IPS DF 6.9 (cell line): ENCODE data around the gene SPINK4.

Source experiments
- DNase-seq: peaks from one replicate; pipeline ENCODE4 v3.0.0-alpha.2; 2013; ENCODE audit warnings: low read depth, low spot score
- H3K27ac ChIP-seq: one replicate; pipeline ENCODE4 v1.5.1; 2013; ENCODE audit warnings: low read length, control low read depth
- H3K27me3 ChIP-seq: 2 replicates; pipeline ENCODE4 v1.6.1; 2013; ENCODE audit warnings: mild to moderate bottlenecking, low read length; ENCODE audit not compliant: control insufficient read depth, insufficient read depth
- H3K36me3 ChIP-seq: 2 replicates; pipeline ENCODE4 v1.6.1; 2013; ENCODE audit warnings: low read length; ENCODE audit not compliant: control insufficient read depth, insufficient read depth
- H3K4me1 ChIP-seq: 2 replicates; pipeline ENCODE4 v1.6.1; 2013; ENCODE audit warnings: low read length; ENCODE audit not compliant: control insufficient read depth, insufficient read depth
- H3K4me3 ChIP-seq: 2 replicates; pipeline ENCODE4 v1.5.1; 2013; ENCODE audit warnings: mild to moderate bottlenecking, low read length
- H3K9me3 ChIP-seq: 2 replicates; pipeline ENCODE4 v1.6.1; 2013; ENCODE audit warnings: low read length, inconsistent platforms; ENCODE audit not compliant: control insufficient read depth, insufficient read depth
- WGBS: extraction: QIAGEN DNeasy Blood & Tissue Kit; methylation state at CpG from one replicate; pipeline ENCODE4 v1.1.7; 2013; ENCODE audit warnings: mixed read lengths, missing lambda C conversion rate; ENCODE audit not compliant: insufficient read length, insufficient coverage; 5-methylcytosine and 5-hydroxymethylcytosine counted together

SPINK4 gene

GRCh38 chr9:33290247-33291030 is 50.5 kb downstream of the SPINK4 start, which contains the start of gene NFX1:
TSS of gene NFX1 (plus strand) at chr9:33290516. CDS start at chr9:33290573, 57 bp downstream.
- WGBS, result no CpG with 5 or more reads among the region's 63 CpGs
- Histone ChIP-seq H3K4me1 (no peaks in the 10 kb centered on the region), H3K27me3 (no peaks in the 10 kb centered on the region)

DNA sequence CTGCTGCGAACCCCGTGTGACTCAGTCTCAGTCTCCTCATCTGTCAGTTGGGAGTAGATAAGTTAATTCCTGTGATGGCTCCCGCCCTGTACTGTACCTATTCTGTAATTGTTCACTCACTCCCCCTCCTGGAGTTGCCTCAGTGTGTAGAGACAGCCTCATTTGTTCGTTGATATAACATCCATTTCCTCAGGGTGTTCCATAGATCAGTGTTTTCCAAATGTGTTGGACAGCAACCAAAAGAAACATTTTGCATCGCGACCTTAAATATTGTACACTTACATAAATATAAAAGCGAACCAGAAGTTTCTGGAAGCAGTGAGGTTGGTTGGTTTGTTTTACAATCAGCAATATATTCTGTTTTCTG is 51.0 kb downstream of the SPINK4 start:
- Histone ChIP-seq H3K36me3 (no peaks in the 10 kb centered on the region; the same call in 1 of the 2 replicates), H3K9me3 (no peaks in the 10 kb centered on the region), H3K27ac (no peak overlapping the region), H3K4me1 (no peaks in the 10 kb centered on the region), H3K4me3 (peak overlapping the region; percentile 78), H3K27me3 (no peaks in the 10 kb centered on the region)
- DNase-seq, result no peak
- WGBS, result no CpG with 5 or more reads among the region's 7 CpGs

More at GRCh38 chr9:33290247-33291030, 50.5 kb downstream of the SPINK4 start, which contains the start of gene NFX1:
- Histone ChIP-seq H3K36me3 (no peaks in the 10 kb centered on the region), H3K27ac (no peak within 1 kb of the TSS), H3K9me3 (no peaks in the 10 kb centered on the region), H3K4me3 (peak within 1 kb of the TSS; percentile 78)
- DNase-seq, result peak; percentile 92

GRCh38 chr9:33291901-33292300 is 51.9 kb downstream of the SPINK4 start:
- peaks cover 3% of the 10 kb centered on the region; the same call in 1 of the 2 replicates for H3K36me3 ChIP-seq
- H3K4me1 ChIP-seq, result no peaks in the 10 kb centered on the region
- no peak overlapping the region for H3K27ac ChIP-seq
- no peak for DNase-seq
- H3K27me3 ChIP-seq, result no peaks in the 10 kb centered on the region
- no peaks in the 10 kb centered on the region for H3K9me3 ChIP-seq
- H3K4me3 ChIP-seq, result no peak overlapping the region
- no CpG with 5 or more reads among the region's 5 CpGs for whole genome bisulfite sequencing

GRCh38 chr9:33293782-33294181 is 53.8 kb downstream of the SPINK4 start:
- WGBS, result no CpG with 5 or more reads among the region's 2 CpGs
- H3K27ac ChIP-seq, result no peak overlapping the region
- no peak overlapping the region for H3K4me3 ChIP-seq
- no peak for DNase-seq
- H3K4me1 ChIP-seq, result no peaks in the 10 kb centered on the region
- H3K36me3 ChIP-seq, result peaks cover 6% of the 10 kb centered on the region; the same call in 1 of the 2 replicates
- no peaks in the 10 kb centered on the region for H3K27me3 ChIP-seq
- no peaks in the 10 kb centered on the region for H3K9me3 ChIP-seq

DNA sequence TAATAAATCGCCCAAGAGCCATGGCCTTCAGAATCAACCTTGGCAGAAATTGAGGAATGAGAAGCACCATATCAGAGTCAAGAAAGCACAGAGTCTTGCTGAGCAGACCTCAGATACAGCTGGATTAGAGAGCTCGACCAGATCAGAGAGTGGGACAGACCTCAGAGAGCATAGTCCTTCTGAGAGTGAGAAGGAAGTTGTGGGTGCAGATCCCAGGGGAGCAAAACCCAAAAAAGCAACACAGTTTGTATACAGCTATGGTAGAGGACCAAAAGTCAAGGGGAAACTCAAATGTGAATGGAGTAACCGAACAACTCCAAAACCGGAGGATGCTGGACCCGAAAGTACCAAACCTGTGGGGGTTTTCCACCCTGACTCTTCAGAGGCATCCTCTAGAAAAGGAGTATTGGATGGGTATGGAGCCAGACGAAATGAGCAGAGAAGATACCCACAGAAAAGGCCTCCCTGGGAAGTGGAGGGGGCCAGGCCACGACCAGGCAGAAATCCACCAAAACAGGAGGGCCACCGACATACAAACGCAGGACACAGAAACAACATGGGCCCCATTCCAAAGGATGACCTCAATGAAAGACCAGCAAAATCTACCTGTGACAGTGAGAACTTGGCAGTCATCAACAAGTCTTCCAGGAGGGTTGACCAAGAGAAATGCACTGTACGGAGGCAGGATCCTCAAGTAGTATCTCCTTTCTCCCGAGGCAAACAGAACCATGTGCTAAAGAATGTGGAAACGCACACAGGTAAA is 54.9 kb downstream of the SPINK4 start:
- DNase-seq, result no peak
- WGBS, result no CpG with 5 or more reads among the region's 12 CpGs
- Histone ChIP-seq H3K9me3 (no peaks in the 10 kb centered on the region), H3K4me3 (no peak overlapping the region), H3K36me3 (peaks cover 9% of the 10 kb centered on the region; the same call in 1 of the 2 replicates), H3K4me1 (no peaks in the 10 kb centered on the region), H3K27ac (no peak overlapping the region), H3K27me3 (no peaks in the 10 kb centered on the region)

GRCh38 chr9:33295571-33295970 is 55.6 kb downstream of the SPINK4 start:
- Histone ChIP-seq H3K9me3 (no peaks in the 10 kb centered on the region), H3K27me3 (no peaks in the 10 kb centered on the region), H3K27ac (no peak overlapping the region), H3K4me1 (no peaks in the 10 kb centered on the region), H3K36me3 (peaks cover 9% of the 10 kb centered on the region; the same call in 1 of the 2 replicates), H3K4me3 (no peak overlapping the region)
- no peak for DNase-seq
- WGBS, result no CpG with 5 or more reads among the region's 2 CpGs

DNA sequence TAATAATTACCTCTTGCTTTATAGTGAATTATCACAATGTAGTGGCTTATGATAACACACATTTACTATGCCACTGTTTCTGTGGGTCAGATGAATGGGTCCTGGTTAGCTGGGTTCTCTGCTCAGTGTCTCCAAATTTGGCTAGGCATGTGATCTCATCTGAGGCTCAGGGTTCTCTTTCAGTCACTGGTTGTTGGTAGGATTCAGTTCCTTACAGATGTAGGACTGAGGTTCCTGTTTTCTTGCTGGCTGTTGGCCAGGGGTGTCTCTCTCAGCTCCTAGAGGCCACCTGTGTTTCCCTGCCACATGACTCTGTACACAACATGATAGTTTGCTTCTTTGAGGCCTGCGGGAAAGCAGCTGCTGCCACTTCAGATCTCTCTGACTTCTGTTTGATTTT is 57.5 kb downstream of the SPINK4 start:
- Histone ChIP-seq H3K4me1 (no peaks in the 10 kb centered on the region), H3K27me3 (no peaks in the 10 kb centered on the region), H3K36me3 (peaks cover 12% of the 10 kb centered on the region; the same call in 1 of the 2 replicates), H3K27ac (no peak overlapping the region), H3K9me3 (no peaks in the 10 kb centered on the region), H3K4me3 (no peak overlapping the region)
- DNase-seq, result no peak
- WGBS, result no CpG with 5 or more reads among the region's 1 CpG
